Mucosa of descending colon (tissue), 3 donors: ENCODE measurements around the gene KRTAP10-2. TPM values are rescaled to one million over a fixed set of nuclear protein-coding genes. Genes with fewer than 3 reads are reported as not detected.
A peak's percentile ranks its signal among the peaks of the same experiment; 100 is the strongest.

Experiments
- ATAC-seq: fragments of 200-7000 bp; cut with Tn5 transposase; one replicate; pipeline ENCODE4 v1.9.1; 2020; ENCODE audit warnings: mild to moderate bottlenecking, moderate library complexity
- DNase-seq, 3 donors: peaks; one replicate each; pipeline ENCODE4 v3.0.0-alpha.2; 2020
- H3K36me3 ChIP-seq: fragments of 200-600 bp; one replicate; pipeline ENCODE4 v1.8.0; 2021; ENCODE audit warnings: low read depth, mild to moderate bottlenecking
- H3K4me1 ChIP-seq: fragments of 200-600 bp; one replicate; pipeline ENCODE4 v1.8.0; 2021; ENCODE audit warnings: low read depth, mild to moderate bottlenecking
- H3K4me3 ChIP-seq: fragments of 200-600 bp; one replicate; pipeline ENCODE4 v1.8.0; 2021; ENCODE audit warnings: mild to moderate bottlenecking
- H3K9me3 ChIP-seq: fragments of 200-600 bp; one replicate; pipeline ENCODE4 v1.8.0; 2021; ENCODE audit warnings: mild to moderate bottlenecking
- CTCF ChIP-seq: fragments of 200-600 bp; IDR thresholded peaks from one replicate; pipeline ENCODE4 v1.8.0; 2022; ENCODE audit warnings: antibody characterized with exemption, mild to moderate bottlenecking
- intact Hi-C, 2 donors: fragments of 100-400 bp; cut with DNase I in 1 of 2; cut with micrococcal nuclease in 1 of 2; formaldehyde crosslinking; loops; one replicate each; pipeline versions ENCODE4 v1.11.0 to v1.11.1; 2022; cut with DNase I, micrococcal nuclease
- total RNA-seq, 3 donors: library from RNA; stranded (reverse); fragmentation: NEBNext Ultra II Directional in 2 of 3; extraction: Animal tissue kit (Norgen Biotek cat#: 25700) in 2 of 3; gene quantifications; one replicate each; pipeline versions ENCODE4 v1.2.1 to v1.2.4, GENCODE V29; 2021 to 2023
- donor health status: DM: no; HTN: no; CAD: no; lungs with moderate emphysema.
- donor health status: DM: no; HTN: no; CAD: no.
- donor health status: DM: no; HTN: yes; CAD: no.

KRTAP10-2 gene
- total RNA-seq, 3 donors from 2014 or later, result not detected

DNA sequence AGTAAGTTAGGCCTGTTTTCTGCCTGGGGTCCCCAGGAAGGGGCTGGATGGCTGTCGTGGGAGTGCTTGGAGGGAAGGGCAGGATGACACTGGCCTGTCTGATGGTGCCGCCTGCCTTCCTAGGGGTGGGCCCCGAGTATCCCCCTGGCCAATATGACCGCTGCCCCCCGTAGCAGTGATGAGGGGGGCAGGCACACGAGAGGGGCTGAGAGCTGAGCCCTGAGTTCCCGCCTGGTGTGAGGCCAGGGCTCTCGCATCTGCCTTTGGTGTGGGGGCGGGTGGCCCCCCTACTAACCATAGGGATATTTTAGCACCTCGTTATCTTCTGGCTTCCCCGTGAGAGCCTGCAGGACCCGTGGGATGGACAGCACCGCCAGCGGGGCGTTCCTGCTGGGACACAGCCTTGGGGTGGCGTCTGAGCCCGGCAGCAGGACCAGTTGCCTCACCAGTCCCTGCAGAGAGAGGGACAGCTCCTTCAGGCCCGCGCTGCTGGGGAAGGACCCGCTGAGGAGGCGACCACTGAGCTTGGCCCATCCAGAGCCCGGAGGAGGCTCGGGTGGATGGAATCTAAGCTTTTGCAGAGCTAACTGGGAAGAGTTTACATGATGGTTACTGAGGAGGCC, 21.7 kb downstream of the KRTAP10-2 start:
- Histone ChIP-seq H3K4me3 (no peak overlapping the region), H3K4me1 (no peaks in the 10 kb centered on the region), H3K9me3 (no peaks in the 10 kb centered on the region), H3K36me3 (no peaks in the 10 kb centered on the region)
- ATAC-seq (no peak), DNase-seq (peak in 1 of 3 donors; percentile 4)
- TF ChIP-seq CTCF, result no peak
- intact Hi-C loops, result no loop called here

DNA sequence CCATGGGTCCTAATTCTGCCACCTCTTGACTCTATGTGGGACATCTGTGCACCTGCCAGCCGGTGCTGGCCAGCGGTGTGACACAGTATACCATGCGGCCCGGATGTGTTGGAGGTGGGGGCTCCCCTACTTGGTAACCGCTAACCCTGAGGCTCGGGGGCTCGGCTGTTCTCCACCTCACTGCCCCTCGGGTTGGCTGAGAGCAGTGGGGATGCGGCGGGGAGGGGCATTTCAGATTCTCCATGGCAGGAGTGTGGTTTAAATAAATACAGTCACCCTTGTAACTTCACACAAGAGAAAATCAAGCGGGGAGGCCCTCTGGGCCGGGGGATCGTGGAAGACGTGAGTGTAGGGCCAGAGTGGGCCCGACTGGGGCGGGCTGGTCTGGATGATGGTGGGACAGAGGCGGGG, 22.3 kb downstream of the KRTAP10-2 start:
- Histone ChIP-seq H3K4me1 (no peaks in the 10 kb centered on the region), H3K36me3 (no peaks in the 10 kb centered on the region), H3K4me3 (no peak overlapping the region), H3K9me3 (no peaks in the 10 kb centered on the region)
- intact Hi-C loops, result no loop called here
- DNase-seq, result no peak
- no peak for TF ChIP-seq CTCF
- no peak for ATAC-seq

- Histone ChIP-seq H3K36me3 (no peaks in the 10 kb centered on the region), H3K9me3 (no peaks in the 10 kb centered on the region), H3K4me3 (no peak overlapping the region), H3K4me1 (no peaks in the 10 kb centered on the region)
- ATAC-seq (no peak), DNase-seq (no peak)
- no peak for TF ChIP-seq CTCF
- intact Hi-C loops, result no loop called here
Measured at GRCh38 chr21:44528634-44528995, 22.7 kb downstream of the KRTAP10-2 start.

GRCh38 chr21:44527983-44528633, 23.2 kb downstream of the KRTAP10-2 start:
- H3K4me1 ChIP-seq, result no peaks in the 10 kb centered on the region
- DNase-seq (peak in 1 of 3 donors; percentile 8), ATAC-seq (no peak)
- H3K36me3 ChIP-seq, result no peaks in the 10 kb centered on the region
- intact Hi-C loops, result no loop called here
- no peak overlapping the region for H3K4me3 ChIP-seq
- no peak for TF ChIP-seq CTCF
- no peaks in the 10 kb centered on the region for H3K9me3 ChIP-seq

GRCh38 chr21:44527156-44527982, 23.9 kb downstream of the KRTAP10-2 start:
- DNase-seq (peak in 1 of 3 donors; percentile 6), ATAC-seq (no peak)
- no peaks in the 10 kb centered on the region for H3K36me3 ChIP-seq
- H3K4me1 ChIP-seq, result no peaks in the 10 kb centered on the region
- no peaks in the 10 kb centered on the region for H3K9me3 ChIP-seq
- H3K4me3 ChIP-seq, result no peak overlapping the region
- TF ChIP-seq CTCF, result no peak
- intact Hi-C loops, result no loop called here
